Measurements from ENCODE around the gene STPG2. TPM values are rescaled to one million over a fixed set of nuclear protein-coding genes. Genes with fewer than 3 reads are reported as not detected.

STPG2 gene
- total RNA-seq, 4 donors from 2014 or later = 1.5 to 2.8 (median 2.1) TPM

- no peak for DNase-seq
- Histone ChIP-seq H3K27me3 (no peaks in the 10 kb centered on the region), H3K4me1 (no peaks in the 10 kb centered on the region), H3K9me3 (no peaks in the 10 kb centered on the region), H3K27ac (no peak overlapping the region), H3K4me3 (replicated peaks in 1 of 3) (no peak overlapping the region), H3K36me3 (no peaks in the 10 kb centered on the region)
- intact Hi-C loops (cut with DNase I) = no loop called here
- 89 to 93% methylated on average over 2 to 4 of the region's 4 CpGs for WGBS, 2 donors
- TF ChIP-seq, protein P1, sequence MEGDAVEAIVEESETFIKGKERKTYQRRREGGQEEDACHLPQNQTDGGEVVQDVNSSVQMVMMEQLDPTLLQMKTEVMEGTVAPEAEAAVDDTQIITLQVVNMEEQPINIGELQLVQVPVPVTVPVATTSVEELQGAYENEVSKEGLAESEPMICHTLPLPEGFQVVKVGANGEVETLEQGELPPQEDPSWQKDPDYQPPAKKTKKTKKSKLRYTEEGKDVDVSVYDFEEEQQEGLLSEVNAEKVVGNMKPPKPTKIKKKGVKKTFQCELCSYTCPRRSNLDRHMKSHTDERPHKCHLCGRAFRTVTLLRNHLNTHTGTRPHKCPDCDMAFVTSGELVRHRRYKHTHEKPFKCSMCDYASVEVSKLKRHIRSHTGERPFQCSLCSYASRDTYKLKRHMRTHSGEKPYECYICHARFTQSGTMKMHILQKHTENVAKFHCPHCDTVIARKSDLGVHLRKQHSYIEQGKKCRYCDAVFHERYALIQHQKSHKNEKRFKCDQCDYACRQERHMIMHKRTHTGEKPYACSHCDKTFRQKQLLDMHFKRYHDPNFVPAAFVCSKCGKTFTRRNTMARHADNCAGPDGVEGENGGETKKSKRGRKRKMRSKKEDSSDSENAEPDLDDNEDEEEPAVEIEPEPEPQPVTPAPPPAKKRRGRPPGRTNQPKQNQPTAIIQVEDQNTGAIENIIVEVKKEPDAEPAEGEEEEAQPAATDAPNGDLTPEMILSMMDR (IDR thresholded peaks at IDR 0.05) = no peak
- no peak for TF ChIP-seq POLR2A (IDR thresholded peaks at IDR 0.05)
These were observed 477.7 kb downstream of the STPG2 start for GRCh38 chr4:97665553-97665952.

DNA sequence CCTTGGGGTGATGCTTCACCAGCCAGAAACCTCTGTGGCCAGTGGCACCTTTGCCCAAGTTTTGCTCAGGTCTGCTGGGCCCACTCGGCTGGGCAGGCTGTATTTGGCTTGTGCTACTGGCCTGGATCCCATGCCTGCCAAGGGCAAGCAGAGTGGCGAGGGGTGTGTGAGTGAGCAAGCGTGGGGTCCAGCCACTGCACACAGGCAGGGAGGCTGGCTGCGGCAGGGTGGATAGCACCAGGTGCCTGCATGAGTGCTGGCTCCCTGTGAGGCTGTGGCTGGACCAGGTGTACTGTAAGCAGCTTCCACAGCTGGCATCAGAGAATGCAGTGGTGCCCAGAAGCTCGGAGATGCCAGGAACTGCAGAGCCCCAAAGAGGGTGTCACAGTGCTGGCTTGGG is 478.5 kb downstream of the STPG2 start:
- TF ChIP-seq POLR2A (IDR thresholded peaks at IDR 0.05) = no peak
- TF ChIP-seq, protein P1 (IDR thresholded peaks at IDR 0.05) = no peak
- Histone ChIP-seq H3K4me3 (replicated peaks in 1 of 3) (no peak overlapping the region), H3K36me3 (no peaks in the 10 kb centered on the region), H3K27ac (no peak overlapping the region), H3K9me3 (no peaks in the 10 kb centered on the region), H3K27me3 (no peaks in the 10 kb centered on the region), H3K4me1 (no peaks in the 10 kb centered on the region)
- intact Hi-C loops (cut with DNase I) = no loop called here
- DNase-seq = no peak
- 89 to 97% methylated on average over 1 to 5 of the region's 5 CpGs for WGBS, 2 donors

DNA sequence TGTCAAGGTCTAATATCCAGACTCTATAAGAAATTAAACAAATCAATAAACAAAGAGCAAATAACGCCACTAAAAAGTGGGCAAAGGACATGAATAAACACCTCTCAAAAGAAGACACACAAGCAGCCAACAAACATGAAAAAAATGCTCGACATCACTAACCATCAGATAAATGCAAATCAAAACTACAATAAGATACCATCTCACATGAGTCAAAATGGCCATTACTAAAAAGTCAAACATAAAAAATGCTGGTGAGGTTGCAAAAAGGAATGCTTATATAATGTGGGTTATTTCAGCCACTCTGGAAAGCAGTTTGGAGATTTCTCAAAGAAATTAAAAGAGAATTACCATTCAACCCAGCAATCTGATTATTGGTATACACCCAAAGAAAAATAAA is 481.1 kb downstream of the STPG2 start:
- Histone ChIP-seq H3K36me3 (no peaks in the 10 kb centered on the region), H3K27ac (no peak overlapping the region), H3K9me3 (no peaks in the 10 kb centered on the region), H3K4me3 (replicated peaks in 1 of 3) (no peak overlapping the region), H3K4me1 (no peaks in the 10 kb centered on the region), H3K27me3 (no peaks in the 10 kb centered on the region)
- WGBS, 2 donors = 82 to 85% methylated on average over 2 of the region's 2 CpGs
- DNase-seq = no peak
- intact Hi-C loops (cut with DNase I) = no loop called here
- TF ChIP-seq, protein P1 (IDR thresholded peaks at IDR 0.05) = no peak
- TF ChIP-seq POLR2A (IDR thresholded peaks at IDR 0.05) = no peak

- no peak overlapping the region for H3K27ac ChIP-seq
- no peak for TF ChIP-seq POLR2A (IDR thresholded peaks at IDR 0.05)
- TF ChIP-seq, protein P1 (IDR thresholded peaks at IDR 0.05) = no peak
- no peak overlapping the region for H3K4me3 ChIP-seq (replicated peaks in 1 of 3)
- DNase-seq = no peak
- H3K4me1 ChIP-seq = no peaks in the 10 kb centered on the region
- no peaks in the 10 kb centered on the region for H3K9me3 ChIP-seq
- WGBS, 2 donors = 93 to 94% methylated on average over 3 of the region's 3 CpGs
- intact Hi-C loops (cut with DNase I) = no loop called here
- no peaks in the 10 kb centered on the region for H3K36me3 ChIP-seq
- no peaks in the 10 kb centered on the region for H3K27me3 ChIP-seq
These were observed 487.1 kb downstream of the STPG2 start for GRCh38 chr4:97656044-97656720.

- intact Hi-C loops (cut with DNase I) = no loop called here
- Histone ChIP-seq H3K27me3 (no peaks in the 10 kb centered on the region), H3K4me3 (replicated peaks in 1 of 3) (no peak overlapping the region), H3K27ac (no peak overlapping the region), H3K4me1 (no peaks in the 10 kb centered on the region), H3K36me3 (no peaks in the 10 kb centered on the region), H3K9me3 (no peaks in the 10 kb centered on the region)
- no peak for TF ChIP-seq POLR2A (IDR thresholded peaks at IDR 0.05)
- TF ChIP-seq, protein P1 (IDR thresholded peaks at IDR 0.05) = no peak
- DNase-seq = no peak
- WGBS, 2 donors = 89 to 90% methylated on average over 2 of the region's 2 CpGs
These were observed 489.6 kb downstream of the STPG2 start for GRCh38 chr4:97653701-97654100.
